GM21786 (cell line): ENCODE measurements around the gene ZNF143.
"Not testable (repeated sequence)": the region's sequence is repeated elsewhere in the genome, so short reads cannot be mapped to it uniquely, and the experiment has no call there.

ENCODE experiments used
- ATAC-seq: cut with Tn5 transposase; IDR thresholded peaks from one replicate; pipeline ENCODE4 v1.9.1; 2021; ENCODE audit not compliant: unreplicated experiment

ZNF143 gene

GRCh38 chr11:9460322-9461062 lies at the start of gene ZNF143:
Gene ZNF143 (plus strand): TSS chr11:9461012. CDS start chr11:9471309, 10,297 bp downstream.
- ATAC-seq, result peak; percentile 81

DNA sequence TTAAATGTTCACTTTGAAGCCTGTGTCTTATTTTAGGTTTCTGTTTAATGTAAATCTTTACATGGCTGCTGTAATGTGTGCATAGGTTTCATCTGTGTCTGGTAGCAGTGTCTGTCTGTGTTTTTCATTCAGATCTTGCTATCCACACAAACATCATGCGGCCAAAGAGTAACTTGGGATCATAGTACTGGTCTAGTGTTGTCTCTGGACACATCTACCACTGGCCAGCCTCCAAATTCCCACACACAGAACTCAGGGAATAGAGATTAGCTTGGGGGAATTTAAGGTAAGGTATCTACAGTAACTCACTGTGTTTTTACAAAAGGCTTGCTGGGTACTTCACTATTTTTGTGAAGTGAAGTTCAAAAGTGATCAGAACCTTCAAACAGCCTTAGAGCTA lies 32.1 kb upstream of the ZNF143 start:
- no peak for ATAC-seq

DNA sequence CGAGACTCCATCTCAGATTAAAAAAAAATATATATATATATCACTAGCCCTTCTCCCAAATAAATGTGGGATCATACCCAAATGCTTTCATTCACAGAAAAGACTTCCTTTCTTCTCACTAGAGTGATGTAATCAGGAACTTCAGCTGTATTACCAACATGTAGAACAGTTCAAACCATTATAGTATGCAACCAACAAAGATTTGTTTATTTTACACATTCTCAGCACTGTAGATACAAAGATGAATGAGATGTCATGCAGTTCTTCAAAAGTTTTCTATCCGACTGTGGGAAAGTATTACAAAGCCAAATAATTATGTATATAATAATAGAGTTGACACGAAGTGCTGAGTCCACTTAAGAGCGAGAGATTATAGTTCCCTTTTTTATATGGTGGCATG lies 22.2 kb upstream of the ZNF143 start:
- ATAC-seq, result no peak

DNA sequence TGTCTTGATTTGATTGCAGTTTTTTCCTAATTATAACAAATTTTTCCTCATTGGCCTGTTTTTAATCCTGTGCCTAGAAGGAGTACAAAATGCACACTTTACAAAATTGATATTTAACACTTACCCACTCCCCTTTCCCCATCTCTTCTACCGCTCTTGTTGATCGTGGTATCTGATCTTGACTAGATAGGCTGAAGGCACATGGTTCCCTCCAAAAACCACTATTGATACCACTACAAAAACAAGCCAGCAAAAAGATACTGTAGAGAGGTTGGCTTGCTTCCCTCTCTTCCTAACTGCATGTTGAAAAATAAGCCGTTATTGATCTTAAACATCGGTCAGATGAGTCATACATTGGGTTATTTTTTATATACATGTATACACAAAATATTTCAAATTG lies 14.6 kb upstream of the ZNF143 start:
- ATAC-seq, result no peak

GRCh38 chr11:9448576-9449352 lies 12.0 kb upstream of the ZNF143 start:
- ATAC-seq, result no peak

DNA sequence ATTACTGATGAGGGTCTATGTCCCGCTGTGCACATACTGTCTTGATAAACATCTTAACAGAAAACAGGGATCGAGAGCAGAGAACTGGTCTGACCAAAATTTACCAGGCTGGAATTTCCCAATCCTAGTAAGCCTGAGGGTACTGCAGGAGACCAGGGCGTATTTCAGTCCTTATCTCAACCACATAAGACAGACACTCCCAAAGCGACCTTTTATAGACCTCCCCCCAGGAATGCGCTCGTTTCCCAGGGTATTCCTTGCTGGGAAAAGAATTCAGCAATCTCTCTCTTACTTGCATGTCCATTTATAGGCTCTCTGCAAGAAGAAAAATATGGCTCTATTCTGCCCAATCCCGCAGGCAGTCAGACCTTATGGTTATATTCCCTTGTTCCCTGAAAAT lies 8.8 kb upstream of the ZNF143 start:
- ATAC-seq, result not testable (repeated sequence)

GRCh38 chr11:9455722-9456121 lies 5.1 kb upstream of the ZNF143 start:
- no peak for ATAC-seq

DNA sequence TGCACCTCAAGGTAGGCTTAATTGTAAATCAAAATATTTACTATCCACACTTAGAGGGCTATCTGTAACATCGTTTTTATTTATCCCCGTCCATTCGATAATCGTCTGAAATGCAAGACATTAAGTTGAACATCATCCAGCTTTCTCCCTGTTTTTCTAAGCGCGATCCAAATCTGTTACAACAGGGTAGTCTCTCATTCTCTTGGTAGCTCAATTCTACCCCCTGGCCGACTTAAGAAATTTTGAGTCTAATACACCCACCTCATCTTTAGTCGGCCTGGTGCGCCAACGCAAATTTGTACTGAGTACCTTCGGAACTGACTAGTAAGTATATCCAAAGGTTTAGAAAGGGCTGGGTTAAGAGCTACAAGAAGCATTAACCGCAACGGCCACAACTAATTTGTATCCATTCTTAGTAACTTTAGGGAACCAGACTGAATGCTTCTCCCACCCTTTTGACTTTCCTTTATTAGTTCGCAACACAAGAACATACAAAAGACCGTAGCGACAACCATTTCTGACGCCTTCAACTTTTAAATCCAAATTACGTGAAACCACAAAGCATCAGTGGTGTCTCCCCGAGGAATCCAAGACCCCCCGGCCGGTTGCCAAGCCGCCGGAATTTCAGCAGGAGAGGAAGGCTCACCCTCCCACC lies 1.0 kb upstream of the ZNF143 start:
- no peak for ATAC-seq

GRCh38 chr11:9461063-9461759 lies 399 bp downstream of the ZNF143 start:
- peak; percentile 39 for ATAC-seq

DNA sequence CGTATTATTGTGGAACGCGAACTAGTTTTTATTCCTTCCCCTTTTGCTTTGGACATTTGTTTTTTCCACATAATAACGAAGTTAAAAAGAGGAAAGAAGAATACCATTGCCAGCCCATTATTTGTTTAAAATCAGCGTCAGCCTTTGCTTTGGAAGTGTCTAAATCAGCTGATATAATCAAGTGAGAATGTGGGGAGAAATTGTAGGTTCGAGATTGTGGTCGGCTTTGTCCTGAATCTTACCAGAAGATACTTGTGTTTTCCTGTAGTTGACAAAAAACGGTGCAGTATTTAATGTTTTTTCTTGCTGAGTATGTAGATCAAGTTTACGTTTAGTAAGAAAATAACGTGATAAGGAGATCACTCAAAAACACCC lies 935 bp downstream of the ZNF143 start:
- ATAC-seq, result no peak

DNA sequence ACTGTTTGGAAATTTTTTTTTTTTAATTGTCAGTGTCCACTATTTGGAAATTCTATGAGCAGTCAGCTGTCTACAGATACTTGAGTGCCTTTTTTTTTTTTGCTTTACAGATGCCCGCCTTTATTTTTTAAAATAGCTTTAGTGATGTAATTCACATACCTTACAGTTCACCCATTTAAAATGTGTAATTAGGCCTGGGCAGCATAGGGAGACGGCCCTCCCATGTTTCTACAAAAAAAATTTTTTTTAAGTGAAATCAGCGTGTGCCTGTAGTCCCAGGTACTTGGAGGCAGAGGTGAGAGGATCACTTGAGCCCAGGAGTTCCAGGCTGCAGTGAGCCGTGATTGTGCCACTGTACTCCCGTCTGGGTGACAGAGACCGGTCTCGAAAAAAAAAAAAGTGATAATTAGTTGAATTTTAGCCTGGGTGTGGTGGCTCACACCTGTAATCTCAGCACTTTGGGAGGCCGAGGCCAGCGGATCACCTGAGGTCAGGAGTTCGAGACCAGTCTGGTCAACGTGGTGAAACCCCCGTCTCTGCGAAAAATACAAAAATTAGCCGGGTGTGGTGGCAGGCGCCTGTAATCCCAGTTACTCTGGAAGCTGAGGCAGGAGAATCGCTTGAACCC lies 1.5 kb downstream of the ZNF143 start:
- no peak for ATAC-seq

- no peak for ATAC-seq
Observed at GRCh38 chr11:9462806-9463537, 2.2 kb downstream of the ZNF143 start.

DNA sequence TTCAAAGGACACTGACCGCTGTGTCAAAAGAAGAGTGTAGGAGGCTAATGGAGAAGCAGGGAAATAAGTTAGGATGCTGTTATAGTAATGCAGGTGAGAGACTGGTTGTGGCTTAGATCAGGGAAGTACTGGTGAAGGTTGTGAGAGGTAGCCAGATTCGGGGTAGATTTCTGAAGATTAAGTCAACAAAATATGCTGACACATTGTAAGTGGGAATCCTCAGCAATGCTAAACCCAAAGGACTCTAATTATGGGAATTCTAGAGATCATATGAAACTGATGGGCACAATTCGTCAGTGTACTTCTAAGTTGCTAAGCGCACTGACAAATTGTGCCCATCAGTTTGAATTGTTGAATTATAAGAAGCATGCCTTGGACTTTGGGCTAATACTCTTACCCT lies 10.0 kb downstream of the ZNF143 start:
- no peak for ATAC-seq

DNA sequence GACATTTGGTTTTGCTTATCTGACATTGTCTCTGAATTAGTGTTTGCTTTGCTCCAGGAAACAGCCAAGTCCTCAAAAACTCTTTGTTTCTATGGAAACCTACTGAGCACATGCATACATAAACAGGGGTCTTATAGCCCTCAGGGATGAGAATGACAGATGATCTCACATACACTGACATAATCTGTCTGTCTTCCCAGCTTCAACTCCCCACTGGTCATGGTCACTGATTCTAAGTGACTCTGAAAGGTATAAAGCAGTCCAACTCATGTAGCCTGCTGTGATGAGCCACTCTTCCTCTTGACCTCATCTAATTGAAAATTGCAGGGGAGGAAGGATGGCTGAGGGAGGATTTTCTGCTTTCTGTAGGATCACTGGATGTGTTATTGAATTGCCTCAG lies 12.6 kb downstream of the ZNF143 start:
- ATAC-seq, result no peak

GRCh38 chr11:9479899-9480298 lies 19.1 kb downstream of the ZNF143 start:
- ATAC-seq, result no peak

GRCh38 chr11:9489080-9489765 lies 28.4 kb downstream of the ZNF143 start:
- ATAC-seq, result no peak

GRCh38 chr11:9490376-9490775 lies 29.6 kb downstream of the ZNF143 start:
- no peak for ATAC-seq

DNA sequence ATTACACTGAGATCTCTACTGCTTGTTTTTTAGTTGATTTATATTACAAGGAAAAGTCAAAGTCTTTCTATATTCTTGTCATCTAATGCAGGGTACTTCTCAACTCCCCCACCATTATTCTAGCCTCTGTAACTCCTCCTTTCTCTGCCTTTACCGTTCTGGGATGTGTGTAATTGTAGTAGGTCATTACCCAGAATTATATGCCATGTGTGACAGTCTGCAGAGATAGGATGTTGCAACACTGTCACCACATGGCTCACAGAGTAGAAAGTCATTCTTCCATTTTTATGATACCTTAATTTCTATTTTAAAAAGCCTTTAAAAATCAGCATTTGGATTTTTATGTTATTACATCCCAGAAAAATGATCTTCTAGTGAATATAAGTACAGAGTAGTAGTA lies 32.7 kb downstream of the ZNF143 start:
- ATAC-seq, result no peak

- ATAC-seq, result no peak
Observed at GRCh38 chr11:9494316-9494715, 33.5 kb downstream of the ZNF143 start.
